T-helper 1 cell treated with Interleukin-12 subunit alpha and Interleukin-12 subunit beta and Interleukin-4 antibody, amounts not matched to agents 30 ng/mL and 1 ng/mL, for 36 hours (primary cell): ENCODE results near the gene NBPF8. TPM values are rescaled to one million over a fixed set of nuclear protein-coding genes. Genes with fewer than 3 reads are reported as not detected.
"Not testable (repeated sequence)": the region's sequence is repeated elsewhere in the genome, so short reads cannot be mapped to it uniquely, and the experiment has no call there.

Source experiments
- intact Hi-C: fragments of 100-400 bp; cut with micrococcal nuclease; formaldehyde crosslinking; loops from one replicate; pipeline ENCODE4 v1.15.1; 2024
- total RNA-seq: library from RNA; stranded (reverse); gene quantifications from 2 replicates; pipeline ENCODE4 v1.2.3, GENCODE V29; 2022

Gene NBPF8
- 30.6 and 31.1 TPM in 2 replicates for total RNA-seq

- intact Hi-C loops = not testable (repeated sequence)
These were observed at the start of gene NBPF8 for GRCh38 chr1:120414911-120415480. TSS of gene NBPF8 (plus strand) at chr1:120415035. CDS start at chr1:120436523, 21,488 bp downstream.

GRCh38 chr1:120367709-120368108, 47.1 kb upstream of the NBPF8 start:
- intact Hi-C loops = not testable (repeated sequence)

DNA sequence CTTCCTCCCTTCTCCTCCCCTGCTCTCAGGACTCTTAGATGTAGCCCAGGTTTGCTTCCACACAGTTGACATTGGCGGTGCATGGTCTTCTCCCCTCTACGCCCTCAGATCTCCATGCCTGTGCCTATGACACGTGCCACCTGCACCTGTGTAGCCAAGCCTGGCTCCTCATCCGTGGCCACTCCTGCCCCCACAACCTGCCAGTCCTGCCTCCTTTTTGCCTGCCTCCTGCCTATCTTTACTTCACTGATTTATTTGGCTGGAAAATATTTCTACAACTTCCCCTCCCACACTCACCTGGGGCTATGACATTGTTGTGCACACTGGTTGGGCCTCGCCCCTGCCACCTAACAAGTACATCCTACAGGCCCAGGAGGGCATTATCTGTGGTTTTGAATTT, 28.2 kb upstream of the NBPF8 start:
- intact Hi-C loops = not testable (repeated sequence)

GRCh38 chr1:120388597-120389126, 26.2 kb upstream of the NBPF8 start:
- intact Hi-C loops = not testable (repeated sequence)

DNA sequence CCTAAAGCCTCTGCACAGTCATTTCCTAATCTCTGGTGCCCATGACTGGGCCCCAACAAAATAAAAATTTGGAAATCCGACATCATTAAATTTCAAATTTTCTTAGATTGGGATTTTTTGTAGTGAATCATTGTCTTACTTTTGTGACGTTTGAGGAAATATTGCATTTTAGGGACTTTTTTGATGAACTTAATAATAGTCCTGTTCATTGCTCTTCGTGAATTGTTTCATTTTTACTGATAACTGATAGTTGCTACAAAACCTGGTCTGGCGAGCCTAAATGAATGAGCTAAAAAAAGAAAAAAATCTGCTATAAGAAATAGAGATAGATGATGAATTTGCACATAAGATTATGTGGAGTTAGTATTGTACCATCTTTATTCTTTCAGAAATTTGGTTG, 23.5 kb upstream of the NBPF8 start:
- intact Hi-C loops = not testable (repeated sequence)

GRCh38 chr1:120393316-120394232, 21.3 kb upstream of the NBPF8 start:
- intact Hi-C loops = not testable (repeated sequence)

GRCh38 chr1:120405348-120405747, 9.5 kb upstream of the NBPF8 start:
- intact Hi-C loops = not testable (repeated sequence)

- intact Hi-C loops = not testable (repeated sequence)
These were observed 384 bp upstream of the NBPF8 start for GRCh38 chr1:120414451-120414850.

- intact Hi-C loops = not testable (repeated sequence)
These were observed 692 bp downstream of the NBPF8 start for GRCh38 chr1:120415492-120415961.

GRCh38 chr1:120425063-120425462, 10.2 kb downstream of the NBPF8 start:
- intact Hi-C loops = not testable (repeated sequence)

DNA sequence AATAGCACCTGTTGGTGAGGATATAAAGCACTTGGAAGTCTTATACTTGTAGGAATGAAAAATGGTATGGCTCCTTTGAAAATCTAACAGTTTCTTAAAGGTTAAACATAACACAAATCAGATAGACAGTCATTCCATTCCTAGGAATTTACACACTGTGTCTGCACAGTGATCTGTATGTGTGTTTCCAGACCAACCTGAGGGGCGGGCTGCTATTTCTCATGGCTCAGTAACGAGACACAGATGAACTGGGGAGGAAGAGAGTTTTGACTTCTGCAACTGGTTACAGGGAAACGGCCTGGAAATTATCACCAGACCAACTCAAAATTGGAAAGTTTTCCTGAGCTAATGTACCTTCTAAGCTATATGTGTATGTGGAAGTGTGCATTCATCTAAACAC, 16.8 kb downstream of the NBPF8 start:
- intact Hi-C loops = not testable (repeated sequence)

- intact Hi-C loops = not testable (repeated sequence)
These were observed 19.0 kb downstream of the NBPF8 start for GRCh38 chr1:120433831-120434230.

- intact Hi-C loops = not testable (repeated sequence)
These were observed 34.3 kb downstream of the NBPF8 start for GRCh38 chr1:120449124-120449523.

Other genes starting within 250 kb of the NBPF8 start
- 32.0 and 33.2 TPM in 2 replicates for gene SEC22B, start 238.5 kb upstream of the NBPF8 start, total RNA-seq